Measurements from ENCODE around the gene TUFT1. TPM values are rescaled to one million over a fixed set of nuclear protein-coding genes. Genes with fewer than 3 reads are reported as not detected.

The TUFT1 gene
- total RNA-seq, 1 experiment from 2014 or later, result 19.4 TPM

DNA sequence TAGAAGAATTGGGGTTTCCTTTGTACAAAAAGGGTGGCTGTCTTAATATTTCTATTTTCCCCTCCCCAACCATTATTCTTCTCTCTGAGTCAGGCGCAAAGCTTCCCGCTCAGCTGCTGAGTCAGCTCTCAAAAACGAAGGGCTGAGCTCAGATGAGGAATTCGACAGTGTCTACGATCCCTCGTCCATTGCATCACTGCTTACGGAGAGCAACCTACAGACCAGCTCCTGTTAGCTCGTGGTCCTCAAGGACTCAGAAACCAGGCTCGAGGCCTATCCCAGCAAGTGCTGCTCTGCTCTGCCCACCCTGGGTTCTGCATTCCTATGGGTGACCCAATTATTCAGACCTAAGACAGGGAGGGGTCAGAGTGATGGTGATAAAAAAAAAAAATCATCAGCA is 3.0 kb upstream of the TUFT1 start:
- DNase-seq (ENCODE audit: low read depth), result peak; percentile 93

DNA sequence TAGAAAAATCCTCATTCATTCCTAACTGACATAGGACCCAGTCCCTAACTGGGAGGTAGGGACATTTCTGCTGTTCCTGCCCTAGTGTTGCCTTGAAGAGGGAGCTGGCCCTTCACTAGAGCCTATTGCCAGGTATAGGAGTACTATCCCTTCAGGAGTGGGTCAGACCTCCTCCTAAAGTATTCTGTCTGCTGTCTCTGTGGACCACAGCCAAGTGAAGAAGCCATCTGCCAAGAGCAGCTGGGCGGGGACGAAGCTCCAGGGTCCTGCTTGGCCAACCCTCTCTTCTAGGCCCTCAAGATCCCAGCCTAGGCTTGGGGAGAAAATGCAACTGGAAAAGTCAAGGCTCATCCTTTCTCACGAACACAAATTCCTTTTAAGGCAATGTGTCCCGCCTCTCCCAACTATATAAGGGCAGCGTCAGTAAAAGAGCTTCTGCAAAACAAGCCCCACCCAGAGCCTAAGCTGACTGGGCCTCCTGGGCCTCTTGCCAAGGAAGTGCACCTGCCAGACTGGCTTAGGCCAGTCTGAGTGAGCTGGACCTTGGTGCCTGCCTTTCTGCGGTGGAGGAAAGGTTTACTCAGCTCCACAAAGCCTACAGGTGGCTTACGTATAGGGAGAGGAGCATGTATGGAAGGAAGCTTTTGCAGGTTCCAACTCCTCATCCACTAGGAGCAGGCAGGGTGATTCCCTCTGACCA is 638 bp upstream of the TUFT1 start:
- DNase-seq (ENCODE audit: low read depth), result peak; percentile 96

- DNase-seq (ENCODE audit: low read depth), result peak; percentile 46
Observed at GRCh38 chr1:151540982-151541377, 871 bp downstream of the TUFT1 start.

DNA sequence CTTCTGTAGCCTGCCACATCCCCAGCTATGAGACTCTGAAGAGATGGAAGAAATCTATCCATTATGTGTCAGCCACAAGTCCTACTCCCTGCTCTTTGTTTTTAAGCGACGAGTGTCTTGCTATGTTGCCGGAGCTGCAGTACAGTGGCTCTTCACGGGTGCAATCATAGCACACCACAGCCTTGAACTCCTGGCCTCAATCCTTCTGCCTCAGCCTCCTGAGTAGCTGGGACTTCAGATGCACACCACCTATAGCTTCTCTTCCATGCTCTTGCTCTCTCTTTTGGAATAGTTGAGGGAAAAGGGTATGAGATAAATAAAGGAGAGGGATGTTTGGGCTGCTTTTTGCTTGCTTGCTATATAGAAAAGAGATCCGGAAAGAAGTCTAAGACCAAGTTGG is 1.6 kb downstream of the TUFT1 start:
- DNase-seq (ENCODE audit: low read depth), result no peak

DNA sequence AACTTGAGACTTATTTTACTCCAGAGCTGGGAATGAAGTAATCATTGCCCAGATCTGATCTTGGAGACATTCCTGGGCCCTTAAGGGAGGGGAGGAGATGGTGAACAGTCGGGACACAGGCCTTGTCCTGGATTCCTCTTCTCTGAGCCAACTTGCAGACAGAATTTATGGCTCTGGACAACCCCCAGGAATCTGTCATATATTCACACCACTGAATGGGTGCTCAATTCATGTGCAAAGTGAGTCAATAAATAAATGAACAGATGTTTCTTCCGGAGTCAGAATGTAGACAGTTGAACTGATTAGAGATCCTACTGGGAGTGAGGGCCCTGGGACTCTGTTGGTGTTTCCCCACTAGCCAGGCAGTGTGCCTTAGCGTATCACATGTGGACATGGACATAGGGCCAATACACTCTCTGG is 2.6 kb downstream of the TUFT1 start:
- peak; percentile 73 for DNase-seq (ENCODE audit: low read depth)

DNA sequence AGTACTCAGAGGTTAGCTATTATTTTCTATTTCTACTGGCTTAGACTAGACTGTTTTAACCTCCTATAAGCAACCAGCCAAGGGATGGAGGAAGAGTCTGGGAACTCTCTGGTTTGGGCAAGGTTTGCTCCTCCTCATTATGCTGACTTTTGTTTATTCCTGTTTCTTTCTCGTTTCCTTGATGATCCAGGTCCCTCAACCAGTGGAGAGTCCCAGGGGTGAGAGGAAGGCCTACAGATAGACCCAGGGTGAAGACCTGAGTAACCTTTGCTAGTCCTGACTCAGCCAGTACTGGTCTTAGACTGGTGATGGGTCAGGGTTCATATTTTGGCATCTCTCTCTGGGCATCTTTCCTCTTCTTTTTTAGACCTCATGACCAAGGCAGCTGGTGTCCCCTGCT is 5.4 kb downstream of the TUFT1 start:
- no peak for DNase-seq (ENCODE audit: low read depth)

- DNase-seq (ENCODE audit: low read depth), result no peak
Observed at GRCh38 chr1:151546011-151546925, 6.2 kb downstream of the TUFT1 start.

GRCh38 chr1:151547119-151547899 is 7.2 kb downstream of the TUFT1 start:
- peak; percentile 95 for DNase-seq (ENCODE audit: low read depth)

GRCh38 chr1:151547900-151548230 is 7.8 kb downstream of the TUFT1 start:
- no peak for DNase-seq (ENCODE audit: low read depth)

DNA sequence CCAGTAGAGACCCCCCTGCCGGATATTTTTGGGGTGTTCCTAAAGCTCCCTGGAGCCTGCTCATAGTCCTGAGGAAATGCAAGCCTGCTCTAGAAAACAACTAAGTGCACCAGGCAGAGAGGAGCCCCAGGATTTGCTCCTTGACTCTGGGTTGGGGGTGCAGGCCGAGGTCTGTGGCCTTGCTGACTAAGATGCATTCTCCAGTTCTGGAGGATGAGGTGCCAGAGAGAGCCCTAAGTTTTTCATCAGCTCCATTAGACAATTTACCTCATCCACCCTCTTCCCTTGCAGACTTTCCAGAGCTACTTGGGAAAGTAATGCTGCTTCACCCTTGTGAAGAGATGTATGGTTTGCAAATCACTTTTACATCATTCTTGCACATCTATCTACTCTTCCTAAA is 9.1 kb downstream of the TUFT1 start:
- no peak for DNase-seq (ENCODE audit: low read depth)

DNA sequence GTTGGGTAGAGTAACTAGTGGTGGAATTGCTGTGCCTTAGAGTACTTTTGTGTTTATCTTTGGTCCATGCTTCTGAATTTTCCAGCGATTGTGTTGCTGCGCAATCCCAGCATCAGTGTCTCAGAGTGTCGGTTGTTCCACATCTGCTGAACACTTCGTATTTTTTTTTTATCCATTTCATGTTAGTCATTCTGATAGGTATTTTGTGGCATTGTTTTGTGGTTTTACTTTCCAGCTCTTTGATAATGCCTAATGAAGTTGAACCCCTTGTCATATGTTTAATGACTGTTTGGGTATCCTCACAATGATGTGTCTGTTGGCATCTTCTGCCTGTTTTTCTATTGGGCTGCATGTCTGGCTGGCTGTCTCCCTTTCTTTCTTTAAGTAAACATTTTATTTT is 13.6 kb downstream of the TUFT1 start:
- peak; percentile 62 for DNase-seq (ENCODE audit: low read depth)

GRCh38 chr1:151556052-151556451 is 15.9 kb downstream of the TUFT1 start:
- no peak for DNase-seq (ENCODE audit: low read depth)

DNA sequence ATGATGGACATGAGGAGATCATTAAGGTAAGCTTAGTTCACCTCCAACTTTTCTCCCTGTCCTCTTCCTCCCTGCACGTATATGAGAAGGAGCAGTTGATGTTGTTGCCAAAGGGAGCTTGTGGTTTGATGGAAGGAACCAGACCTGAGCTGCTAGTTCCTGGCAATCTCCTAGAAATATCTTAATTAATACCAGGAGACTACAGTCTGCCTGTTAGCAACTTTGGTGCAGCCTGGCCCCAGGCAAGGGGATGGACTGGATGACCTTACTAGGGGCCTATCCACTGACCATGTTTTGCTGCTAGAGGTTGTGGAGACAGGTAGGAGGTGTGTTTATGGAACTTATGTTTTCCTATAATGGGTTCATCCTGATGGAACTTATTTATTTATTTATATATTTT is 22.6 kb downstream of the TUFT1 start:
- DNase-seq (ENCODE audit: low read depth), result no peak

GRCh38 chr1:151563376-151563775 is 23.3 kb downstream of the TUFT1 start:
- no peak for DNase-seq (ENCODE audit: low read depth)

GRCh38 chr1:151565502-151566189 is 25.5 kb downstream of the TUFT1 start:
- no peak for DNase-seq (ENCODE audit: low read depth)

DNA sequence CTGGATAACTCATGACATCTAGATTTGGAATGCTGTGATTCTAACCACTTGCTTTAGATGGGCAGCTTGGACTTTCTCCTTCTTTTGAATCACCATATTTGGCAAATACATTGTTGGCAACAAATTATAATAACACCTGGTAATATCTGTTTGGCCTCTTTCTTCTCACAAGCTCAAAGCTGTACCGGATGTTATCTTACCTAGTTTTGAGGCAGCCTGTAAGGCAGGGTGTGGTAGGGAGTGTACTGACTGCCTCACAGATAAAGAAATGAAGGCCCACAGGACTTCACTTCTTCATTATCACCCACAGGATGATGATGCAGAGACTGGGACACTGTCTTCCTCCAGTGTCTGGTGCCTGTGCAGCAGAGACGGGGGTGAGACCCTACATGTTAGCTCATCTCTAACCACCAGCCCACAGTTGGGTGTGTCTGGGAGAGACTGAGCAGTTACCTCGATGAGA is 28.5 kb downstream of the TUFT1 start:
- DNase-seq (ENCODE audit: low read depth), result no peak

DNA sequence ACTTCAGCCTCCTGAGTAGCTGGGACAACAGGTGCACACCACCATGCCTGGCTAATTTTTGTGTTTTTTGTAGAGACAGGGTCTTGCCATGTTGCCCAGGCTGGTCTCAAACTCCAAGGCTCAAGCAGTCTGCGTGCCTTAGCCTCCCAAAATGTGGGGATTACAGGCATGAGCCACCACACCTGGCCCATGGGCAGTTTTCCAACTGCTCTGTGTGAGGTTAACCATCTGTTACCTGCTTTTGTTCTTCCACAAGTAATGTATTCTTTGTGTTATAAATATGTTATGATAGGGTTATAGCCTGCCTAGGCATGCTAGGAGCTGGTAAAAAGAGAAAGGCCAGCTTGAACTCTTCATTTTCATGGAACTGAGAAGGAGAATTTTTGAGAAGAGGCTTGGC is 30.7 kb downstream of the TUFT1 start:
- no peak for DNase-seq (ENCODE audit: low read depth)

GRCh38 chr1:151574575-151575529 is 34.7 kb downstream of the TUFT1 start:
- peak; percentile 89 for DNase-seq (ENCODE audit: low read depth)

GRCh38 chr1:151577173-151577572 is 37.1 kb downstream of the TUFT1 start:
- no peak for DNase-seq (ENCODE audit: low read depth)

- DNase-seq (ENCODE audit: low read depth), result peak; percentile 19
Observed at GRCh38 chr1:151578941-151579340, 38.8 kb downstream of the TUFT1 start.

Measured in Daoy (cell line).